K562 (cell line): ENCODE measurements around the gene INSM2. TPM values are rescaled to one million over a fixed set of nuclear protein-coding genes. Genes with fewer than 3 reads are reported as not detected.

Experiments used
- BRCA1 ChIP-seq, 2 experiments: fragments of 450-650 bp in 1 of 2; sonication (generic) in 1 of 2; formaldehyde crosslinking in 1 of 2; IDR thresholded peaks; 2 replicates each; pipeline versions ENCODE4 v1.5.0 to v1.6.1; 2017 to 2020; ENCODE audit warnings: mild to moderate bottlenecking in 1 of 2, missing genetic modification reagents in 1 of 2
- CBX2 ChIP-seq: fragments of 200-600 bp; sonication (generic); IDR thresholded peaks from one replicate; pipeline ENCODE4 v1.6.1; 2012; ENCODE audit warnings: mild to moderate bottlenecking, low read length, inconsistent platforms; ENCODE audit not compliant: insufficient read depth, poor library complexity, severe bottlenecking
- CTBP1 ChIP-seq: fragments of 450-650 bp; IDR thresholded peaks from 2 replicates; pipeline ENCODE4 v1.6.1; 2016; ENCODE audit warnings: borderline replicate concordance
- DIDO1 ChIP-seq: fragments of 450-650 bp; IDR thresholded peaks from 2 replicates; pipeline ENCODE4 v1.6.1; 2016; ENCODE audit warnings: low read depth, missing biosample characterization, missing genetic modification characterization
- HDAC1 ChIP-seq, 2 experiments: fragments of 450-650 bp; IDR thresholded peaks; 2 replicates each; pipeline ENCODE4 v1.6.1; 2016 to 2017; ENCODE audit warnings: inconsistent platforms in 1 of 2, mild to moderate bottlenecking in 1 of 2, moderate library complexity in 1 of 2
- JUND ChIP-seq, 2 experiments: IDR thresholded peaks; 2 replicates in 1 of 2; 3 replicates in 1 of 2; pipeline ENCODE4 v1.6.1; 2011; ENCODE audit warnings: borderline replicate concordance in 2 of 2, low read depth in 2 of 2, low read length in 2 of 2, improper control_type of control experiment in 1 of 2, missing biosample characterization in 1 of 2, missing genetic modification characterization in 1 of 2, missing genetic modification reagents in 1 of 2
- KAT7 ChIP-seq: sonication (generic); formaldehyde crosslinking; IDR thresholded peaks from 2 replicates; pipeline ENCODE4 v1.8.0; 2022; ENCODE audit warnings: missing genetic modification reagents, mild to moderate bottlenecking, borderline replicate concordance
- KLF10 ChIP-seq: fragments of 250-450 bp; sonication (Bioruptor Pico); IDR thresholded peaks from 2 replicates; pipeline ENCODE4 v1.6.1; 2021; ENCODE audit warnings: matching md5 sums
- KLF13 ChIP-seq: fragments of 450-650 bp; IDR thresholded peaks from 2 replicates; pipeline ENCODE4 v1.6.1; 2016; ENCODE audit warnings: missing genetic modification characterization, low read depth, mild to moderate bottlenecking, missing compliant biosample characterization, moderate library complexity, borderline replicate concordance
- NFRKB ChIP-seq: fragments of 450-650 bp; IDR thresholded peaks from 2 replicates; pipeline ENCODE4 v1.6.1; 2016; ENCODE audit warnings: low read depth
- NR2C2 ChIP-seq, 2 experiments: fragments of 200-800 bp in 1 of 2; sonication (Bioruptor generic) in 1 of 2; sonication (generic) in 1 of 2; formaldehyde crosslinking in 1 of 2; IDR thresholded peaks; 2 replicates each; pipeline versions ENCODE4 v1.6.1 to v1.8.0; 2016 to 2022; ENCODE audit warnings: mild to moderate bottlenecking in 1 of 2, missing compliant biosample characterization in 1 of 2, missing genetic modification characterization in 1 of 2, missing genetic modification reagents in 1 of 2
- RBBP5 ChIP-seq: fragments of 200-600 bp; sonication (generic); IDR thresholded peaks from 2 replicates; pipeline ENCODE4 v1.6.1; 2012; ENCODE audit warnings: borderline replicate concordance, mild to moderate bottlenecking, low read length, control low read depth, inconsistent platforms; ENCODE audit not compliant: insufficient read depth, poor library complexity, severe bottlenecking
- SIX5 ChIP-seq, 2 experiments: IDR thresholded peaks; 2 replicates each; pipeline ENCODE4 v1.6.1; 2011; ENCODE audit warnings: low read length in 2 of 2, borderline replicate concordance in 1 of 2, low read depth in 1 of 2, mild to moderate bottlenecking in 1 of 2, moderate library complexity in 1 of 2; ENCODE audit not compliant: insufficient read depth in 1 of 2
- SOX6 ChIP-seq: fragments of 450-650 bp; IDR thresholded peaks from 2 replicates; pipeline ENCODE4 v1.6.1; 2014; ENCODE audit warnings: mild to moderate bottlenecking
- TRIM28 ChIP-seq: fragments of 450-650 bp; IDR thresholded peaks from 2 replicates; pipeline ENCODE4 v1.6.1; 2017
- ZNF12 ChIP-seq: sonication (generic); formaldehyde crosslinking; IDR thresholded peaks from 2 replicates; pipeline ENCODE4 v1.4.0; 2020; ENCODE audit warnings: mild to moderate bottlenecking, missing genetic modification reagents
- ZNF175 ChIP-seq: fragments of 200-800 bp; sonication (Bioruptor generic); IDR thresholded peaks from 2 replicates; pipeline ENCODE4 v1.6.1; 2016; ENCODE audit warnings: low read depth, mild to moderate bottlenecking, missing genetic modification characterization, missing compliant biosample characterization
- ZNF184 ChIP-seq: sonication (generic); formaldehyde crosslinking; IDR thresholded peaks from 2 replicates; pipeline ENCODE4 v1.5.0; 2020; ENCODE audit warnings: missing genetic modification reagents
- ZNF668 ChIP-seq: fragments of 250-450 bp; sonication (Bioruptor Pico); IDR thresholded peaks from 2 replicates; pipeline ENCODE4 v1.8.0; 2022; ENCODE audit warnings: mild to moderate bottlenecking, inconsistent platforms
- ZNF77 ChIP-seq: fragments of 250-450 bp; sonication (Bioruptor Pico); IDR thresholded peaks from 2 replicates; pipeline ENCODE4 v1.5.0; 2020
- polyA plus RNA-seq, 8 experiments: library from polyadenylated mRNA; depleted of rRNA in 4 of 8; stranded (reverse) in 5 of 8; unstranded in 3 of 8; fragments of >200 nt; fragmentation: Nextera tagmentation in 2 of 8; fragmentation: Illumina TruSeq in 1 of 8; extraction: Ambion mirVana in 2 of 8; extraction: Trizol in 1 of 8; gene quantifications; 2 replicates each; pipeline versions ENCODE4 v1.2.1 to v1.2.3, GENCODE V29; 2011 to 2014; ENCODE audit warnings: inconsistent platforms in 1 of 8, missing spikeins in 1 of 8
- total RNA-seq, 7 experiments: library from RNA; depleted of rRNA in 6 of 7; stranded (reverse); fragments of >200 nt in 6 of 7; fragmentation: Illumina TruSeq in 2 of 7; extraction: Trizol in 2 of 7; gene quantifications; 2 replicates each; pipeline versions ENCODE4 v1.2.1 to v1.2.3, GENCODE V29; 2011 to 2021; ENCODE audit warnings: low replicate concordance in 1 of 7
- TF ChIP-seq, protein P1 (sequence below): fragments of 250-450 bp; sonication (Bioruptor Pico); IDR thresholded peaks from 2 replicates; pipeline ENCODE4 v1.4.0; 2020
- TF ChIP-seq, protein P2 (sequence below): fragments of 250-450 bp; sonication (Bioruptor Pico); IDR thresholded peaks from 2 replicates; pipeline ENCODE4 v1.4.0; 2020; ENCODE audit warnings: mild to moderate bottlenecking, moderate library complexity
- TF ChIP-seq, protein P3 (sequence below): fragments of 450-650 bp; IDR thresholded peaks from 2 replicates; pipeline ENCODE4 v1.6.1; 2018; ENCODE audit warnings: mild to moderate bottlenecking, low read depth; ENCODE audit not compliant: partially characterized antibody

INSM2 gene
- total and polyA plus RNA-seq, 9 of the 15 experiments (the other 6 are each of a cell fraction or from before 2014, with no cell fraction given) = not detected

DNA sequence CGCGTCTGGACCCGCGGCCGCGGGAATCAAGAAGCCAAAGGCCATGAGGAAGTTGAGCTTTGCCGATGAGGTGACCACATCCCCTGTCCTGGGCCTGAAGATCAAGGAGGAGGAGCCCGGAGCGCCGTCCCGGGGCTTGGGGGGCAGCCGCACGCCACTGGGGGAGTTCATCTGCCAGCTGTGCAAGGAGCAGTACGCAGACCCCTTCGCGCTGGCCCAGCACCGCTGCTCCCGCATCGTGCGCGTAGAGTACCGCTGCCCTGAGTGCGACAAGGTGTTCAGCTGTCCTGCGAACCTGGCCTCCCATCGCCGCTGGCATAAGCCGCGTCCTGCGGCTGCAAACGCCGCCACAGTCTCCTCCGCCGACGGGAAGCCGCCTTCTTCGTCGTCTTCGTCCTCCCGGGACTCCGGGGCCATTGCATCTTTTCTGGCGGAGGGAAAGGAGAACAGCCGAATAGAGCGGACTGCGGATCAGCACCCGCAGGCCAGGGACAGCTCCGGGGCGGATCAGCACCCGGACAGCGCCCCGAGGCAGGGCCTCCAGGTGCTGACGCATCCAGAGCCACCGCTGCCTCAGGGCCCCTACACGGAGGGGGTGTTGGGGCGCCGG is 1.0 kb downstream of the INSM2 start (continued):
- TF ChIP-seq, protein P1, sequence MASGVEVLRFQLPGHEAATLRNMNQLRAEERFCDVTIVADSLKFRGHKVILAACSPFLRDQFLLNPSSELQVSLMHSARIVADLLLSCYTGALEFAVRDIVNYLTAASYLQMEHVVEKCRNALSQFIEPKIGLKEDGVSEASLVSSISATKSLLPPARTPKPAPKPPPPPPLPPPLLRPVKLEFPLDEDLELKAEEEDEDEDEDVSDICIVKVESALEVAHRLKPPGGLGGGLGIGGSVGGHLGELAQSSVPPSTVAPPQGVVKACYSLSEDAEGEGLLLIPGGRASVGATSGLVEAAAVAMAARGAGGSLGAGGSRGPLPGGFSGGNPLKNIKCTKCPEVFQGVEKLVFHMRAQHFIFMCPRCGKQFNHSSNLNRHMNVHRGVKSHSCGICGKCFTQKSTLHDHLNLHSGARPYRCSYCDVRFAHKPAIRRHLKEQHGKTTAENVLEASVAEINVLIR = 0 out of 2 replicates have a peak, but pooled peaks have one; percentile 26
- TF ChIP-seq, protein P2, sequence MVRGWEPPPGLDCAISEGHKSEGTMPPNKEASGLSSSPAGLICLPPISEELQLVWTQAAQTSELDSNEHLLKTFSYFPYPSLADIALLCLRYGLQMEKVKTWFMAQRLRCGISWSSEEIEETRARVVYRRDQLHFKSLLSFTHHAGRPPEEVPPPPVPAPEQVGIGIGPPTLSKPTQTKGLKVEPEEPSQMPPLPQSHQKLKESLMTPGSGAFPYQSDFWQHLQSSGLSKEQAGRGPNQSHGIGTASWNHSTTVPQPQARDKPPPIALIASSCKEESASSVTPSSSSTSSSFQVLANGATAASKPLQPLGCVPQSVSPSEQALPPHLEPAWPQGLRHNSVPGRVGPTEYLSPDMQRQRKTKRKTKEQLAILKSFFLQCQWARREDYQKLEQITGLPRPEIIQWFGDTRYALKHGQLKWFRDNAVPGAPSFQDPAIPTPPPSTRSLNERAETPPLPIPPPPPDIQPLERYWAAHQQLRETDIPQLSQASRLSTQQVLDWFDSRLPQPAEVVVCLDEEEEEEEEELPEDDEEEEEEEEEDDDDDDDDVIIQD (CRISPR knock-in tag) = no peak
- TF ChIP-seq SOX6 (no peak), NFRKB (no peak), NR2C2 (CRISPR knock-in tag; IDR thresholded peaks at IDR 0.05) (peak; percentile 94), NR2C2 (tag; IDR thresholded peaks at IDR 0.05) (no peak), CBX2 (no peak), RBBP5 (no peak), ZNF668 (CRISPR knock-in tag) (peak; percentile 59; the same call in 1 of the 2 replicates), ZNF184 (CRISPR knock-in tag) (peak; percentile 89), KLF10 (CRISPR knock-in tag) (no peak), ZNF12 (CRISPR knock-in tag) (peak; percentile 92), ZNF77 (no peak), DIDO1 (tag) (no peak), HDAC1 (IDR thresholded peaks at IDR 0.05) (peak in 1 of 2 experiments; percentile 92; a peak in 2 of 4 replicates), KAT7 (CRISPR knock-in tag) (peak; percentile 98), ZNF175 (CRISPR knock-in tag) (peak; percentile 90), BRCA1 (IDR thresholded peaks at IDR 0.05) (no peak), BRCA1 (CRISPR knock-in tag; IDR thresholded peaks at IDR 0.05) (peak; percentile 94; the same call in 1 of the 2 replicates), SIX5 (IDR thresholded peaks at IDR 0.05; ENCODE audit: borderline replicate concordance in 1 of 2, insufficient read depth in 1 of 2, low read depth in 1 of 2, low read length in 2 of 2) (no peak), JUND (IDR thresholded peaks at IDR 0.05; ENCODE audit: borderline replicate concordance, low read depth, low read length) (no peak), JUND (tag; IDR thresholded peaks at IDR 0.05; ENCODE audit: borderline replicate concordance, low read depth, low read length) (peak; percentile 47; the same call in 1 of the 3 replicates), CTBP1 (peak; percentile 12; the same call in 1 of the 2 replicates), TRIM28 (no peak), KLF13 (tag) (no peak)
- TF ChIP-seq, protein P3, sequence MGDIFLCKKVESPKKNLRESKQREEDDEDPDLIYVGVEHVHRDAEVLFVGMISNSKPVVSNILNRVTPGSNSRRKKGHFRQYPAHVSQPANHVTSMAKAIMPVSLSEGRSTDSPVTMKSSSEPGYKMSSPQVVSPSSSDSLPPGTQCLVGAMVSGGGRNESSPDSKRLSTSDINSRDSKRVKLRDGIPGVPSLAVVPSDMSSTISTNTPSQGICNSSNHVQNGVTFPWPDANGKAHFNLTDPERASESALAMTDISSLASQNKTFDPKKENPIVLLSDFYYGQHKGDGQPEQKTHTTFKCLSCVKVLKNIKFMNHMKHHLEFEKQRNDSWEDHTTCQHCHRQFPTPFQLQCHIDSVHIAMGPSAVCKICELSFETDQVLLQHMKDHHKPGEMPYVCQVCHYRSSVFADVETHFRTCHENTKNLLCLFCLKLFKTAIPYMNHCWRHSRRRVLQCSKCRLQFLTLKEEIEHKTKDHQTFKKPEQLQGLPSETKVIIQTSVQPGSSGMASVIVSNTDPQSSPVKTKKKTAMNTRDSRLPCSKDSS = no peak
